Measurements from ENCODE around the gene AP1AR.

- TF ChIP-seq AFF4 (CRISPR knock-in tag; IDR thresholded peaks at IDR 0.05; ENCODE audit: borderline replicate concordance) (no peak), CTCF (IDR thresholded peaks at IDR 0.05) (no peak)
- TF ChIP-seq, protein P1, sequence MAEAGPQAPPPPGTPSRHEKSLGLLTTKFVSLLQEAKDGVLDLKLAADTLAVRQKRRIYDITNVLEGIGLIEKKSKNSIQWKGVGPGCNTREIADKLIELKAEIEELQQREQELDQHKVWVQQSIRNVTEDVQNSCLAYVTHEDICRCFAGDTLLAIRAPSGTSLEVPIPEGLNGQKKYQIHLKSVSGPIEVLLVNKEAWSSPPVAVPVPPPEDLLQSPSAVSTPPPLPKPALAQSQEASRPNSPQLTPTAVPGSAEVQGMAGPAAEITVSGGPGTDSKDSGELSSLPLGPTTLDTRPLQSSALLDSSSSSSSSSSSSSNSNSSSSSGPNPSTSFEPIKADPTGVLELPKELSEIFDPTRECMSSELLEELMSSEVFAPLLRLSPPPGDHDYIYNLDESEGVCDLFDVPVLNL (CRISPR knock-in tag; IDR thresholded peaks at IDR 0.05; ENCODE audit: borderline replicate concordance, low read depth) = no peak
These were observed 7.2 kb downstream of the AP1AR start for GRCh38 chr4:112238833-112239232.

Data from WTC11 (cell line).